A673 (cell line): ENCODE data around the gene SCO1. TPM values are rescaled to one million over a fixed set of nuclear protein-coding genes. Genes with fewer than 3 reads are reported as not detected.

ENCODE experiments used
- BruUV-seq: library from RNA; stranded (reverse); fragments of 400-500 nt; replicated peaks from 2 replicates; lab custom pipeline; 2021; lab: Mats Ljungman, UMichigan
- CTCF ChIA-PET: fragments of 300-600 bp; sonication (Branson Sonifier 250); formaldehyde crosslinking; loops from one replicate; lab custom pipeline; 2022; ENCODE audit warnings: antibody characterized with exemption; lab: Charles Lee
- POLR2A ChIA-PET: fragments of 300-600 bp; sonication (Branson Sonifier 250); formaldehyde crosslinking; loops from one replicate; lab custom pipeline; 2022; ENCODE audit warnings: antibody characterized with exemption; ENCODE audit not compliant: low non-redundant PET; lab: Charles Lee
- DNase-seq: peaks from one replicate; pipeline ENCODE4 v3.0.0-alpha.2; 2015; ENCODE audit warnings: low spot score
- H3K27ac ChIP-seq: fragments of 200-600 bp; sonication (generic); 2 replicates; pipeline ENCODE4 v1.5.1; 2016; ENCODE audit warnings: mixed run types, low read depth, mild to moderate bottlenecking, mixed read lengths, antibody characterized with exemption, low read length; ENCODE audit not compliant: poor library complexity, severe bottlenecking
- H3K27me3 ChIP-seq: fragments of 200-600 bp; sonication (generic); replicated peaks from 2 replicates; pipeline ENCODE4 v1.6.1; 2017; ENCODE audit warnings: mixed run types, low read depth, mild to moderate bottlenecking, mixed read lengths, antibody characterized with exemption, low read length; ENCODE audit not compliant: insufficient read depth, poor library complexity
- H3K36me3 ChIP-seq: fragments of 200-600 bp; sonication (generic); 2 replicates; pipeline ENCODE4 v1.6.1; 2016; ENCODE audit warnings: mixed run types, mild to moderate bottlenecking, mixed read lengths, antibody characterized with exemption, low read length; ENCODE audit not compliant: insufficient read depth, poor library complexity, severe bottlenecking
- H3K4me1 ChIP-seq: fragments of 200-600 bp; sonication (generic); 2 replicates; pipeline ENCODE4 v1.6.1; 2017; ENCODE audit warnings: mixed run types, mild to moderate bottlenecking, mixed read lengths, antibody characterized with exemption, low read length; ENCODE audit not compliant: insufficient read depth, poor library complexity, severe bottlenecking
- H3K4me3 ChIP-seq: fragments of 200-600 bp; sonication (generic); 2 replicates; pipeline ENCODE4 v1.5.1; 2016; ENCODE audit warnings: low read depth, mixed run types, mild to moderate bottlenecking, mixed read lengths, low read length; ENCODE audit not compliant: poor library complexity, severe bottlenecking
- H3K9me3 ChIP-seq: fragments of 200-600 bp; sonication (generic); 2 replicates; pipeline ENCODE4 v1.6.1; 2016; ENCODE audit warnings: mixed run types, low read depth, mild to moderate bottlenecking, mixed read lengths, antibody characterized with exemption, low read length; ENCODE audit not compliant: poor library complexity, severe bottlenecking
- CTCF ChIP-seq: fragments of 300-800, 200-600 bp; sonication (generic); conservative IDR thresholded peaks from 2 replicates; pipeline ENCODE4 v1.5.1; 2017; ENCODE audit warnings: low read depth, mild to moderate bottlenecking, antibody characterized with exemption, low read length, moderate library complexity, mixed read lengths
- EZH2 ChIP-seq: fragments of 200-600 bp; sonication (generic); IDR thresholded peaks from 2 replicates; pipeline ENCODE4 v1.6.1; 2017; ENCODE audit warnings: borderline replicate concordance, low read depth, mild to moderate bottlenecking, mixed read lengths, antibody characterized with exemption, low read length; ENCODE audit not compliant: poor library complexity, severe bottlenecking
- intact Hi-C: fragments of 100-400 bp; cut with micrococcal nuclease; formaldehyde crosslinking; loops from one replicate; pipeline ENCODE4 v1.10.0; 2022; ENCODE audit not compliant: unreplicated experiment
- total RNA-seq: library from RNA; stranded (reverse); gene quantifications from 2 replicates; pipeline ENCODE4 v1.2.3, GENCODE V29; 2021

SCO1 gene
- total RNA-seq, 1 experiment from 2014 or later: 42.2 TPM

DNA sequence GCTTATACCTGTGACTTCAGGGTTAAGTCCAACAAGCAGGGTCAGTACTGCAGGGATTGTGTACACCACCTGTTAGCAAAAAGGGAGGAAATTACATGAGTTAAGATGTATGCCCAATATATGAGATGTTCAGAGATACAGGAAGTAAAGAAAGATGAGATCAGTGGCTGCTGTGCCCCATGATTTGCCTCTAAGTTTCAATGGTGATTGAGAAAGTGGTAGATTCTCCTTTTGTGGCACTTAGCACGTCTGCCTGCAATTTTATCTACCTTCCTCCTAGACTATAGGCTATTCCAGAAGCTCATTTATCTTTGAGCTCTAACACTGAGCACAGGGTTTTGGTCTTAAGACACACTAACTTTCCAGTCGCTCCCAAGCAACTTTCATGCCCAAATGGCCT, 28.9 kb upstream of the SCO1 start:
- Histone ChIP-seq H3K4me3 (no peak overlapping the region), H3K27me3 (no peaks in the 10 kb centered on the region), H3K36me3 (no peaks in the 10 kb centered on the region), H3K9me3 (no peaks in the 10 kb centered on the region), H3K4me1 (peaks cover 10% of the 10 kb centered on the region), H3K27ac (no peak overlapping the region)
- DNase-seq: no peak
- POLR2A ChIA-PET: no interaction called here
- no TSS peak for BruUV-seq
- intact Hi-C loops: no loop called here
- TF ChIP-seq CTCF (no peak), EZH2 (no peak)
- CTCF ChIA-PET: no interaction called here

- no peak for TF ChIP-seq CTCF
- no peak for TF ChIP-seq EZH2
- no peak overlapping the region for H3K4me3 ChIP-seq
- no peaks in the 10 kb centered on the region for H3K36me3 ChIP-seq
- H3K4me1 ChIP-seq: peaks cover 2% of the 10 kb centered on the region
- no peak overlapping the region for H3K27ac ChIP-seq
- intact Hi-C loops: no loop called here
- ChIA-PET CTCF (no interaction called here), POLR2A (no interaction called here)
- BruUV-seq: no TSS peak
- DNase-seq: no peak
- no peaks in the 10 kb centered on the region for H3K27me3 ChIP-seq
- no peaks in the 10 kb centered on the region for H3K9me3 ChIP-seq
Measured at GRCh38 chr17:10725262-10725661, 27.9 kb upstream of the SCO1 start.

- intact Hi-C loops: no loop called here
- no TSS peak for BruUV-seq
- POLR2A ChIA-PET: no interaction called here
Measured at GRCh38 chr17:10724546-10725195, 27.3 kb upstream of the SCO1 start.

More at GRCh38 chr17:10724546-10725195, 27.3 kb upstream of the SCO1 start:
- Histone ChIP-seq H3K36me3 (no peaks in the 10 kb centered on the region), H3K27me3 (no peaks in the 10 kb centered on the region), H3K9me3 (no peaks in the 10 kb centered on the region), H3K4me3 (no peak overlapping the region), H3K4me1 (no peaks in the 10 kb centered on the region), H3K27ac (no peak overlapping the region)
- DNase-seq: no peak
- no peak for TF ChIP-seq EZH2
- no peak for TF ChIP-seq CTCF
- CTCF ChIA-PET: interaction anchor here (0.7 kb wide), 1 partner anchor 55 kb away, joined by 5 read pairs; no protein-coding TSS in a partner anchor
